Sigmoid colon (tissue), 7 donors: ENCODE data around the gene SLC9A8. TPM values are rescaled to one million over a fixed set of nuclear protein-coding genes. Genes with fewer than 3 reads are reported as not detected.
A peak's percentile ranks its signal among the peaks of the same experiment; 100 is the strongest.

Source experiments
- DNase-seq: peaks from one replicate; pipeline ENCODE4 v3.0.0-alpha.2; 2019
- H3K27ac ChIP-seq, 4 donors: fragments of 200-600 bp; sonication (generic); one replicate each; pipeline ENCODE4 v1.5.1; 2016 to 2019; ENCODE audit warnings: mild to moderate bottlenecking in 1 of 4
- H3K27me3 ChIP-seq, 3 donors: fragments of 200-600 bp; sonication (generic); one replicate each; pipeline ENCODE4 v1.5.1; 2019; ENCODE audit warnings: mild to moderate bottlenecking in 1 of 3
- H3K36me3 ChIP-seq, 4 donors: fragments of 200-600 bp; sonication (generic); one replicate each; pipeline ENCODE4 v1.5.1; 2016 to 2019
- H3K4me1 ChIP-seq, 4 donors: fragments of 200-600 bp; sonication (generic); one replicate each; pipeline ENCODE4 v1.5.1; 2017 to 2019
- H3K4me3 ChIP-seq, 4 donors: fragments of 200-600 bp; sonication (generic); one replicate each; pipeline ENCODE4 v1.5.1; 2017 to 2019; ENCODE audit warnings: mild to moderate bottlenecking in 2 of 4, moderate library complexity in 1 of 4
- H3K9me3 ChIP-seq, 4 donors: fragments of 200-600 bp in 3 of 4; sonication (generic) in 3 of 4; one replicate each; pipeline versions ENCODE4 v1.5.1 to v1.6.1; 2013 to 2019
- EP300 ChIP-seq, 4 donors: sonication (generic); formaldehyde crosslinking; IDR thresholded peaks; one replicate each; pipeline ENCODE4 v1.6.1; 2017; ENCODE audit warnings: antibody characterized with exemption in 4 of 4
- POLR2A ChIP-seq, 2 donors: fragments of 450-650 bp; IDR thresholded peaks; one replicate each; pipeline ENCODE4 v1.6.1; 2016; ENCODE audit warnings: antibody characterized with exemption in 2 of 2, mild to moderate bottlenecking in 2 of 2, moderate library complexity in 2 of 2
- POLR2AphosphoS5 ChIP-seq, 4 donors: sonication (generic); formaldehyde crosslinking; IDR thresholded peaks; one replicate each; pipeline ENCODE4 v1.6.1; 2017; ENCODE audit warnings: antibody characterized with exemption in 4 of 4
- WGBS, 2 donors: extraction: QIAGEN DNeasy Blood & Tissue Kit; methylation state at CpG; one replicate each; pipeline ENCODE4 v1.1.7; 2013; 5-methylcytosine and 5-hydroxymethylcytosine counted together
- intact Hi-C: fragments of 100-400 bp; cut with DNase I; formaldehyde crosslinking; loops from one replicate; pipeline ENCODE4 v1.15.1; 2023
- polyA plus RNA-seq, 3 donors: library from polyadenylated mRNA; stranded (reverse); fragments of 200-250 nt; gene quantifications; one replicate each; pipeline ENCODE4 v1.2.3, GENCODE V29; 2013
- total RNA-seq, 4 donors: library from RNA; depleted of rRNA; stranded (reverse); fragments of >200 nt; gene quantifications; one replicate each; pipeline ENCODE4 v1.1.0, GENCODE V29; 2016
- TF ChIP-seq, protein P1 (sequence below), 4 experiments: fragments of 450-650 bp in 3 of 4; fragments of 200-600 bp in 1 of 4; IDR thresholded peaks; one replicate each; pipeline ENCODE4 v1.5.1; 2016 to 2019; ENCODE audit warnings: antibody characterized with exemption in 4 of 4, mild to moderate bottlenecking in 3 of 4, moderate library complexity in 2 of 4
- donor health status: healthy with polysubstance abuse.
- donor health status: Bipolar disorder and iron deficiency.
- donor health status: healthy.

The SLC9A8 gene
- total and polyA plus RNA-seq, 7 donors = 1.8 to 14.7 (median 5.7) TPM

DNA sequence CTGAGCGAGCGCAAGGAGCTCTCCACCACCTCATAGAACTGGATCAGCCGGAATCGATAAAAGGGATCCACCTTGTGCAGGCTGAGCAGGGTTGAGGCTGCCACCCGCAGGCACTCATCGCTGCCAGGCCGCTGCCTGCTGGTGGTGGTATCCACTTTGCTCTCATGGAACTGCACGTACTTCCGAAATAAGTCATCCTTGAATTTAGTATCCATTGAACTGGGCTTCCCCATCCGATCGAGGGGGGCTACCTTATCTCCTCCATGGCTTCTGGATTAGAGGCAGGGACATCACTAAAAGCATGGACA lies 95.6 kb downstream of the SLC9A8 start:
- H3K27ac ChIP-seq = no peak overlapping the region
- peaks cover 0 to 19% (median 14%) of the 10 kb centered on the region in 4 donors for H3K4me1 ChIP-seq
- intact Hi-C loops = no loop called here
- WGBS, 2 donors = 95 to 97% methylated on average over 11 of the region's 11 CpGs
- H3K4me3 ChIP-seq = no peak overlapping the region
- no peak for DNase-seq
- no peaks in the 10 kb centered on the region for H3K27me3 ChIP-seq
- H3K9me3 ChIP-seq = no peaks in the 10 kb centered on the region
- peaks cover 0 to 65% (median 29%) of the 10 kb centered on the region in 4 donors for H3K36me3 ChIP-seq
- TF ChIP-seq, protein P1, sequence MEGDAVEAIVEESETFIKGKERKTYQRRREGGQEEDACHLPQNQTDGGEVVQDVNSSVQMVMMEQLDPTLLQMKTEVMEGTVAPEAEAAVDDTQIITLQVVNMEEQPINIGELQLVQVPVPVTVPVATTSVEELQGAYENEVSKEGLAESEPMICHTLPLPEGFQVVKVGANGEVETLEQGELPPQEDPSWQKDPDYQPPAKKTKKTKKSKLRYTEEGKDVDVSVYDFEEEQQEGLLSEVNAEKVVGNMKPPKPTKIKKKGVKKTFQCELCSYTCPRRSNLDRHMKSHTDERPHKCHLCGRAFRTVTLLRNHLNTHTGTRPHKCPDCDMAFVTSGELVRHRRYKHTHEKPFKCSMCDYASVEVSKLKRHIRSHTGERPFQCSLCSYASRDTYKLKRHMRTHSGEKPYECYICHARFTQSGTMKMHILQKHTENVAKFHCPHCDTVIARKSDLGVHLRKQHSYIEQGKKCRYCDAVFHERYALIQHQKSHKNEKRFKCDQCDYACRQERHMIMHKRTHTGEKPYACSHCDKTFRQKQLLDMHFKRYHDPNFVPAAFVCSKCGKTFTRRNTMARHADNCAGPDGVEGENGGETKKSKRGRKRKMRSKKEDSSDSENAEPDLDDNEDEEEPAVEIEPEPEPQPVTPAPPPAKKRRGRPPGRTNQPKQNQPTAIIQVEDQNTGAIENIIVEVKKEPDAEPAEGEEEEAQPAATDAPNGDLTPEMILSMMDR (IDR thresholded peaks at IDR 0.05) = no peak
- TF ChIP-seq EP300 (IDR thresholded peaks at IDR 0.05) = no peak
- TF ChIP-seq POLR2AphosphoS5 (IDR thresholded peaks at IDR 0.05) = no peak
- TF ChIP-seq POLR2A (IDR thresholded peaks at IDR 0.05) = no peak

DNA sequence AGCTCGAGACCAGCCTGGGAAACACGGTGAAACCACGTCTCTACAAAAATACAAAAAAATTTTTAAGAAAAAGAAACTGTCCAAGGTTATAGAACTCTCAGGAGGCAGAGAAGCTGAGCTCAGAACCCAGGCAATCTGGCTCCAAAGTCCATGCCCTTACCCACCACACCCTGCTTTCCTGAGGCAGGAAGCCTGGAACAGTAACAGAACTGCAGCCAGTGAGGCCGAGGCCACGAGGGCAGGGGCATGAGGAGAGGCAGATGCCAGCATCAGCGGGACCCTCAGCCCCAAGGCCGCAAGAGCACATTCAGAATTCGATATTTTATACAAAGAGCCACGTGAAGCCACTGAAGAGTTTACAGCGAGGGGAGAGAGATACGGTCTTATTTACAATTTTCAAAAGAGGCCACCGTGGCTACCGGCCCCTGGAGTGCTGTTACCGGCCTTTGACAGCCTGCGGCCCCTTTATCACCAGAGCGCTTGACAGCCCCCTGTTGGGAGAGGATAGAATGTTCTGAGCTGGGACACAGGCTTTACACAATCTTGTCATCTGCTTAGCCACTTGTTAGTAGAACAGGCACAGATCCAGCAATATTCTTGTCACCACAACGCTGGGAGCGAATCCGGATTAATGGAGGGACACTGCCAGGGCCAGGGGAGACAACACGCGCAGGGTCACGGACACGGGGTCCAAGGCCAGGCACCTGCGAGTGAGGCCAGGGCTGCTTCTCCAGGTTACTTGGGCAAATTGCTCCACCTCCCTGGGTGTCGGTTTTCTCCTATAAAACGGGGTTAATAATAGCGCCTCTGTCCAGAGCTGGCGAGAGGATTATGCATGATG lies 97.1 kb downstream of the SLC9A8 start:
- intact Hi-C loops = loop anchor here (10.0 kb wide), 1 partner anchor 275 kb away; no protein-coding TSS in a partner anchor
- TF ChIP-seq EP300 (IDR thresholded peaks at IDR 0.05) = no peak
- TF ChIP-seq POLR2AphosphoS5 (IDR thresholded peaks at IDR 0.05) = no peak
- TF ChIP-seq POLR2A (IDR thresholded peaks at IDR 0.05) = no peak
- TF ChIP-seq, protein P1 (IDR thresholded peaks at IDR 0.05) = no peak
- H3K4me1 ChIP-seq = peaks cover 0 to 34% (median 29%) of the 10 kb centered on the region in 4 donors
- H3K27me3 ChIP-seq = no peaks in the 10 kb centered on the region
- H3K36me3 ChIP-seq = peaks cover 0 to 51% (median 25%) of the 10 kb centered on the region in 4 donors
- WGBS, 2 donors = 18 to 69% methylated on average over 28 of the region's 28 CpGs
- no peak for DNase-seq
- no peak overlapping the region for H3K4me3 ChIP-seq
- H3K9me3 ChIP-seq = no peaks in the 10 kb centered on the region
- H3K27ac ChIP-seq = peak overlapping the region in 3 of 4 donors; percentile 29 to 62 (median 37)

DNA sequence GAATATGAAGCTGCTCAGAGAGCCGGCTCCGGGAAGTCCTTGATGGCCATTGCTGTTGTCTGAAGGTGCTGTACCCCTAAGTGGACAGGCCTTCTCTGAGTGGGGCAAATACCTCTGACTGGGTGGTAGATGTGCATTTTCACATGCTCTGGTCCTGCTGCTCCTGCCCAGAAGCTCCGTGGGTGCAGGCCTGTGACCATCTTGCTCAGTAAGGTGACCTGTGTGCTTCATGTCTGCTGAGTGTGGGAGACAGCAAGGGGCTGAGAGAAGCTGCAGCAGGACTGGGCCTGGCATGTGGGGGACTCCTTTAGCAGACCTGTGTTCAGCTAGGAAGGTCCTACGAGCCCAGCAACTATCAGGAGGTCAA lies 97.7 kb downstream of the SLC9A8 start:
- 21 to 61% methylated on average over 4 of the region's 4 CpGs for WGBS, 2 donors

DNA sequence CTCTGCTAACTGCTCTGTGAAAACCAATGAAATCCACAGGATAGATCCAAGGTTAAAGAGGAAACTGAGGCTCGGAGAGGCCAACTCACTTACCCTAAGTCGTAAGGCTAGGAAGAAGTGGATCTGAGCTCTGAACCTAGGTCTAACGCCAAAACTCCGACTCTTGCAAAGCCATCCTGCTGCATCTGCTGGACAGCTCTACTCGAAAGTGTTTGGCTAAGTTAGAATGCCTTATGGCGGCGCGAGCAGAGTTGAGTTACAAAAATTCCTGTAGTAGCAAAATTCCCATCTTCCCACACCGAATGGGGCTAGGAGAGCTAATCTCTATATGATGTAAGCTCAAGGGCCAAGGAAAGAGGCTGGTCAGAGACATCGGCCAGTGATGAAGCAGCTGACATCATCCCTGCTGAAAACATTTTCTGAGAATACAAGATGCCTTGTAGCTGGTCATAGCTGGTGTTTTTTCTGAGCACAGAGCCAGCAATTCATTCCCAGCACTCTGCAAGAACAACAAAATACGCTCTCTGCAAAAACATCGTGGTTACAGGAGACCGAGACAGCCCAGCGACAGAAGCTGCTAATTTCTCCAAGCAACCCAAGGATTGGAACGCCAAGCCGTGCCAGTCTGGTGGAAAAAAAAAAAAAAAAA lies 100.9 kb downstream of the SLC9A8 start:
- H3K27ac ChIP-seq = no peak overlapping the region
- WGBS, 2 donors = 64 to 88% methylated on average over 16 of the region's 16 CpGs

More for the DNA sequence above, 97.7 kb downstream of the SLC9A8 start:
- H3K9me3 ChIP-seq = no peaks in the 10 kb centered on the region
- H3K27ac ChIP-seq = peak overlapping the region in 3 of 4 donors; percentile 29 to 62 (median 37)
- DNase-seq = no peak
- peaks cover 0 to 45% (median 20%) of the 10 kb centered on the region in 4 donors for H3K36me3 ChIP-seq
- H3K27me3 ChIP-seq = no peaks in the 10 kb centered on the region
- intact Hi-C loops = loop anchor here (10.0 kb wide), 1 partner anchor 276 kb away; no protein-coding TSS in a partner anchor
- no peak overlapping the region for H3K4me3 ChIP-seq
- H3K4me1 ChIP-seq = peaks cover 0 to 37% (median 30%) of the 10 kb centered on the region in 4 donors
- no peak for TF ChIP-seq POLR2A (IDR thresholded peaks at IDR 0.05)
- TF ChIP-seq, protein P1 (IDR thresholded peaks at IDR 0.05) = no peak
- no peak for TF ChIP-seq EP300 (IDR thresholded peaks at IDR 0.05)
- TF ChIP-seq POLR2AphosphoS5 (IDR thresholded peaks at IDR 0.05) = no peak

More for the DNA sequence above, 100.9 kb downstream of the SLC9A8 start:
- no peak for DNase-seq
- intact Hi-C loops = loop anchor here (10.0 kb wide), 1 partner anchor 279 kb away; no protein-coding TSS in a partner anchor
- Histone ChIP-seq H3K27me3 (no peaks in the 10 kb centered on the region), H3K36me3 (peaks cover 0 to 14% (median 0%) of the 10 kb centered on the region in 4 donors), H3K4me3 (no peak overlapping the region), H3K4me1 (peaks cover 0 to 46% (median 35%) of the 10 kb centered on the region in 4 donors), H3K9me3 (no peaks in the 10 kb centered on the region)
- TF ChIP-seq, protein P1 (IDR thresholded peaks at IDR 0.05) = no peak
- TF ChIP-seq POLR2AphosphoS5 (IDR thresholded peaks at IDR 0.05) (no peak), POLR2A (IDR thresholded peaks at IDR 0.05) (no peak), EP300 (IDR thresholded peaks at IDR 0.05) (no peak)
